OCI-LY1 (cell line): ENCODE data around the gene SPAG9.

Experiments
- H2AFZ ChIP-seq: fragments of 200-600 bp; sonication (generic), shearing (Covaris generic); 2 replicates; pipeline ENCODE4 v1.6.0; 2014; ENCODE audit warnings: antibody characterized with exemption, mild to moderate bottlenecking, low read length
- H3F3A ChIP-seq: fragments of 200-600 bp; sonication (generic), shearing (Covaris generic); 2 replicates; pipeline ENCODE4 v1.6.0; 2014; ENCODE audit warnings: mild to moderate bottlenecking, antibody characterized with exemption, low read length, moderate library complexity; ENCODE audit not compliant: insufficient read depth
- H3K27ac ChIP-seq: fragments of 200-600 bp; sonication (generic); 2 replicates; pipeline ENCODE4 v1.5.1; 2014; ENCODE audit warnings: low read length, mixed run types, mild to moderate bottlenecking, low read depth; ENCODE audit not compliant: poor library complexity, severe bottlenecking
- H3K27me3 ChIP-seq: fragments of 200-600 bp; sonication (generic); 2 replicates; pipeline ENCODE4 v1.6.0; 2014; ENCODE audit warnings: antibody characterized with exemption, mild to moderate bottlenecking, low read length, moderate library complexity; ENCODE audit not compliant: insufficient read depth
- H3K36me3 ChIP-seq: fragments of 200-600 bp; sonication (generic); 2 replicates; pipeline ENCODE4 v1.6.1; 2014; ENCODE audit warnings: mild to moderate bottlenecking, antibody characterized with exemption, low read length, moderate library complexity, mixed read lengths; ENCODE audit not compliant: insufficient read depth
- H3K4me1 ChIP-seq: fragments of 200-600 bp; sonication (generic); 2 replicates; pipeline ENCODE4 v1.5.1; 2014; ENCODE audit warnings: mild to moderate bottlenecking, low read length, moderate library complexity; ENCODE audit not compliant: insufficient read depth, severe bottlenecking
- H3K4me2 ChIP-seq: fragments of 200-600 bp; sonication (generic), shearing (Covaris generic); 2 replicates; pipeline ENCODE4 v1.6.1; 2014; ENCODE audit warnings: low read length
- H3K4me3 ChIP-seq: fragments of 200-600 bp; sonication (generic); 2 replicates; pipeline ENCODE4 v1.5.1; 2014; ENCODE audit warnings: low read length, low read depth, mild to moderate bottlenecking, mixed read lengths; ENCODE audit not compliant: poor library complexity, severe bottlenecking
- H3K79me2 ChIP-seq: fragments of 200-600 bp; shearing (Covaris generic); 2 replicates; pipeline ENCODE4 v1.6.1; 2016; ENCODE audit warnings: mixed run types, low read length, mixed read lengths; ENCODE audit not compliant: insufficient read depth
- H3K9ac ChIP-seq: fragments of 200-600 bp; sonication (generic), shearing (Covaris generic); 2 replicates; pipeline ENCODE4 v1.6.1; 2014; ENCODE audit warnings: mild to moderate bottlenecking, low read length, mixed read lengths
- H3K9me2 ChIP-seq: fragments of 200-600 bp; sonication (generic), shearing (Covaris generic); 2 replicates; pipeline ENCODE4 v1.6.1; 2014; ENCODE audit warnings: low read depth, mild to moderate bottlenecking, low read length, mixed read lengths
- H3K9me3 ChIP-seq: fragments of 200-600 bp; shearing (Covaris generic); 2 replicates; pipeline ENCODE4 v1.6.1; 2014; ENCODE audit warnings: low read length, mixed read lengths
- H4K20me1 ChIP-seq: fragments of 200-600 bp; sonication (generic), shearing (Covaris generic); 2 replicates; pipeline ENCODE4 v1.6.0; 2016; ENCODE audit warnings: mild to moderate bottlenecking, low read length; ENCODE audit not compliant: insufficient read depth
- EZH2 ChIP-seq: fragments of 200-600 bp; sonication (generic), shearing (Covaris generic); IDR thresholded peaks from 2 replicates; pipeline ENCODE4 v1.8.0; 2017; ENCODE audit warnings: borderline replicate concordance, mixed run types, mild to moderate bottlenecking, antibody characterized with exemption, low read length, moderate library complexity, mixed read lengths
- TF ChIP-seq, protein P1 (sequence below): fragments of 200-600 bp; sonication (generic), shearing (Covaris generic); IDR thresholded peaks from 2 replicates; pipeline ENCODE4 v1.5.1; 2017; ENCODE audit warnings: mild to moderate bottlenecking, antibody characterized with exemption, low read length, moderate library complexity, mixed read lengths

The SPAG9 gene

GRCh38 chr17:51133365-51133764 is 12.7 kb upstream of the SPAG9 start:
- H4K20me1 ChIP-seq: no peaks in the 10 kb centered on the region
- H3K4me2 ChIP-seq: no peak overlapping the region
- no peaks in the 10 kb centered on the region for H3K9me2 ChIP-seq
- no peak overlapping the region for H3K27ac ChIP-seq
- no peaks in the 10 kb centered on the region for H3K27me3 ChIP-seq
- H3K79me2 ChIP-seq: no peaks in the 10 kb centered on the region
- no peak overlapping the region for H3K4me3 ChIP-seq
- no peaks in the 10 kb centered on the region; the same call in 1 of the 2 replicates for H3K36me3 ChIP-seq
- TF ChIP-seq EZH2: no peak
- TF ChIP-seq, protein P1, sequence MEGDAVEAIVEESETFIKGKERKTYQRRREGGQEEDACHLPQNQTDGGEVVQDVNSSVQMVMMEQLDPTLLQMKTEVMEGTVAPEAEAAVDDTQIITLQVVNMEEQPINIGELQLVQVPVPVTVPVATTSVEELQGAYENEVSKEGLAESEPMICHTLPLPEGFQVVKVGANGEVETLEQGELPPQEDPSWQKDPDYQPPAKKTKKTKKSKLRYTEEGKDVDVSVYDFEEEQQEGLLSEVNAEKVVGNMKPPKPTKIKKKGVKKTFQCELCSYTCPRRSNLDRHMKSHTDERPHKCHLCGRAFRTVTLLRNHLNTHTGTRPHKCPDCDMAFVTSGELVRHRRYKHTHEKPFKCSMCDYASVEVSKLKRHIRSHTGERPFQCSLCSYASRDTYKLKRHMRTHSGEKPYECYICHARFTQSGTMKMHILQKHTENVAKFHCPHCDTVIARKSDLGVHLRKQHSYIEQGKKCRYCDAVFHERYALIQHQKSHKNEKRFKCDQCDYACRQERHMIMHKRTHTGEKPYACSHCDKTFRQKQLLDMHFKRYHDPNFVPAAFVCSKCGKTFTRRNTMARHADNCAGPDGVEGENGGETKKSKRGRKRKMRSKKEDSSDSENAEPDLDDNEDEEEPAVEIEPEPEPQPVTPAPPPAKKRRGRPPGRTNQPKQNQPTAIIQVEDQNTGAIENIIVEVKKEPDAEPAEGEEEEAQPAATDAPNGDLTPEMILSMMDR: no peak
- H3K4me1 ChIP-seq: no peaks in the 10 kb centered on the region
- H3K9ac ChIP-seq: no peak overlapping the region
- no peaks in the 10 kb centered on the region for H3F3A ChIP-seq
- no peaks in the 10 kb centered on the region for H3K9me3 ChIP-seq
- no peak overlapping the region for H2AFZ ChIP-seq

- TF ChIP-seq, protein P1: no peak
- TF ChIP-seq EZH2: no peak
- Histone ChIP-seq H4K20me1 (no peaks in the 10 kb centered on the region), H3K36me3 (no peaks in the 10 kb centered on the region; the same call in 1 of the 2 replicates), H3K4me1 (no peaks in the 10 kb centered on the region), H3K4me3 (no peak overlapping the region), H3K27ac (no peak overlapping the region), H3K9ac (no peak overlapping the region), H3K27me3 (no peaks in the 10 kb centered on the region), H3F3A (no peaks in the 10 kb centered on the region), H3K9me2 (no peaks in the 10 kb centered on the region), H2AFZ (no peak overlapping the region), H3K79me2 (no peaks in the 10 kb centered on the region), H3K9me3 (no peaks in the 10 kb centered on the region), H3K4me2 (no peak overlapping the region)
Measured at GRCh38 chr17:51132964-51133319, 12.3 kb upstream of the SPAG9 start.

- Histone ChIP-seq H3F3A (no peaks in the 10 kb centered on the region), H3K4me2 (no peak overlapping the region)
Measured at GRCh38 chr17:51128076-51128475, 7.4 kb upstream of the SPAG9 start.

More at GRCh38 chr17:51128076-51128475, 7.4 kb upstream of the SPAG9 start:
- Histone ChIP-seq H3K27ac (no peak overlapping the region), H2AFZ (no peak overlapping the region), H3K27me3 (no peaks in the 10 kb centered on the region), H3K9me2 (no peaks in the 10 kb centered on the region), H3K36me3 (no peaks in the 10 kb centered on the region), H4K20me1 (no peaks in the 10 kb centered on the region), H3K4me1 (no peaks in the 10 kb centered on the region), H3K4me3 (no peak overlapping the region), H3K79me2 (no peaks in the 10 kb centered on the region), H3K9me3 (no peaks in the 10 kb centered on the region), H3K9ac (no peak overlapping the region)
- no peak for TF ChIP-seq EZH2
- TF ChIP-seq, protein P1: no peak
